CD14-positive monocyte (primary cell): ENCODE measurements around the gene ACSS1. TPM values are rescaled to one million over a fixed set of nuclear protein-coding genes. Genes with fewer than 3 reads are reported as not detected.

Source experiments
- DNase-seq, 3 donors: peaks; one replicate each; pipeline ENCODE4 v3.0.0-alpha.2; 2011 to 2022
- H2AFZ ChIP-seq: 2 replicates; pipeline ENCODE4 v1.6.0; 2012; ENCODE audit warnings: mild to moderate bottlenecking, low read depth, low read length, inconsistent platforms; ENCODE audit not compliant: insufficient read depth, poor library complexity, severe bottlenecking
- H3K27ac ChIP-seq, 2 donors: 1 replicate in 1 of 2; 2 replicates in 1 of 2; pipeline ENCODE4 v1.5.1; 2012 to 2013; ENCODE audit warnings: low read length in 2 of 2, control low read depth in 1 of 2, inconsistent platforms in 1 of 2, low read depth in 1 of 2, mild to moderate bottlenecking in 1 of 2
- H3K27me3 ChIP-seq, 2 donors: one replicate each; pipeline versions ENCODE4 v1.6.0 to v1.6.1; 2011 to 2013; ENCODE audit warnings: low read length in 2 of 2; ENCODE audit not compliant: control insufficient read depth in 2 of 2, insufficient read depth in 2 of 2
- H3K36me3 ChIP-seq, 2 donors: replicated peaks in 1 of 2; 1 replicate in 1 of 2; 2 replicates in 1 of 2; pipeline versions ENCODE4 v1.5.1 to v1.6.1; 2012 to 2013; ENCODE audit warnings: low read length in 2 of 2, control low read depth in 1 of 2, inconsistent platforms in 1 of 2, mild to moderate bottlenecking in 1 of 2; ENCODE audit not compliant: insufficient read depth in 2 of 2, control insufficient read depth in 1 of 2
- H3K4me1 ChIP-seq, 2 donors: 1 replicate in 1 of 2; 2 replicates in 1 of 2; pipeline versions ENCODE4 v1.5.1 to v1.6.1; 2012 to 2013; ENCODE audit warnings: low read length in 2 of 2, control low read depth in 1 of 2, inconsistent platforms in 1 of 2, mild to moderate bottlenecking in 1 of 2, moderate library complexity in 1 of 2; ENCODE audit not compliant: insufficient read depth in 2 of 2, control insufficient read depth in 1 of 2
- H3K4me2 ChIP-seq: replicated peaks from 2 replicates; pipeline ENCODE3; 2012; ENCODE audit warnings: low read length, moderate library complexity, mild to moderate bottlenecking; ENCODE audit not compliant: poor library complexity, severe bottlenecking; ENCODE audit errors: extremely low read depth
- H3K4me3 ChIP-seq, 3 experiments: fragments of 200-600 bp in 1 of 3; sonication (generic) in 1 of 3; replicated peaks in 1 of 3; 1 replicate in 2 of 3; 2 replicates in 1 of 3; pipeline ENCODE4 v1.5.1; 2011 to 2013; ENCODE audit warnings: low read length in 3 of 3, mild to moderate bottlenecking in 3 of 3, control low read depth in 2 of 3, low read depth in 2 of 3, inconsistent platforms in 1 of 3, moderate library complexity in 1 of 3
- H3K79me2 ChIP-seq: 2 replicates; pipeline ENCODE4 v1.6.0; 2012; ENCODE audit warnings: mild to moderate bottlenecking, control low read depth, inconsistent platforms, low read length, moderate library complexity; ENCODE audit not compliant: insufficient read depth
- H3K9ac ChIP-seq: 2 replicates; pipeline ENCODE4 v1.6.0; 2017; ENCODE audit warnings: low read length, mild to moderate bottlenecking; ENCODE audit not compliant: insufficient read depth, poor library complexity, severe bottlenecking
- H3K9me3 ChIP-seq, 2 donors: replicated peaks in 1 of 2; 1 replicate in 1 of 2; 2 replicates in 1 of 2; pipeline versions ENCODE4 v1.5.1 to v1.6.1; 2012 to 2013; ENCODE audit warnings: low read length in 2 of 2, control low read depth in 1 of 2; ENCODE audit not compliant: control insufficient read depth in 1 of 2, insufficient read depth in 1 of 2
- H4K20me1 ChIP-seq: 2 replicates; pipeline ENCODE4 v1.6.0; 2012; ENCODE audit warnings: mild to moderate bottlenecking, low read length, control low read depth, moderate library complexity; ENCODE audit not compliant: insufficient read depth
- H3K27ac Mint-ChIP-seq, 7 donors: one replicate each; pipeline ENCODE4 v1.8.0; 2020; ENCODE audit warnings: mild to moderate bottlenecking in 7 of 7, mixed read lengths in 7 of 7, moderate library complexity in 6 of 7, inconsistent platforms in 2 of 7
- H3K27me3 Mint-ChIP-seq, 3 donors: one replicate each; pipeline ENCODE4 v1.8.0; 2021 to 2022; ENCODE audit warnings: low read depth in 3 of 3, mild to moderate bottlenecking in 3 of 3, mixed read lengths in 3 of 3, moderate library complexity in 3 of 3, inconsistent platforms in 1 of 3
- H3K36me3 Mint-ChIP-seq, 2 donors: one replicate each; pipeline ENCODE4 v1.8.0; 2020; ENCODE audit warnings: mixed read lengths in 2 of 2, inconsistent platforms in 1 of 2, mild to moderate bottlenecking in 1 of 2
- H3K4me1 Mint-ChIP-seq: one replicate; pipeline ENCODE4 v1.8.0; 2020; ENCODE audit warnings: mild to moderate bottlenecking, mixed read lengths
- H3K4me3 Mint-ChIP-seq, 2 donors: one replicate each; pipeline ENCODE4 v1.8.0; 2020; ENCODE audit warnings: mild to moderate bottlenecking in 2 of 2, mixed read lengths in 2 of 2, moderate library complexity in 1 of 2
- H3K9me3 Mint-ChIP-seq, 7 donors: one replicate each; pipeline ENCODE4 v1.8.0; 2020 to 2022; ENCODE audit warnings: mixed read lengths in 7 of 7, mild to moderate bottlenecking in 6 of 7, moderate library complexity in 6 of 7, inconsistent platforms in 2 of 7
- WGBS: methylation state at CpG from one replicate; pipeline ENCODE4 v1.1.5; 2013; ENCODE audit warnings: missing lambda C conversion rate; ENCODE audit not compliant: insufficient coverage; 5-methylcytosine and 5-hydroxymethylcytosine counted together
- intact Hi-C, 2 donors: fragments of 100-400 bp; cut with micrococcal nuclease; formaldehyde crosslinking; loops; one replicate each; pipeline versions ENCODE4 v1.15.0 to v1.15.1; 2023
- polyA plus RNA-seq, 3 donors: library from polyadenylated mRNA; depleted of rRNA in 1 of 3; unstranded in 2 of 3; stranded (reverse) in 1 of 3; fragments of 300-500 nt in 2 of 3; fragments of >200 nt in 1 of 3; fragmentation: Illumina TruSeq in 2 of 3; gene quantifications; 1 replicate in 2 of 3; 2 replicates in 1 of 3; pipeline ENCODE4 v1.2.3, GENCODE V29; 2012 to 2021
- TF ChIP-seq, protein P1 (sequence below): fragments of 200-600 bp; IDR thresholded peaks from one replicate; pipeline ENCODE4 v1.8.0; 2022; ENCODE audit warnings: antibody characterized with exemption, mild to moderate bottlenecking

Gene ACSS1
- polyA plus RNA-seq, 3 donors = 26.6 to 32.0 (median 27.6) TPM

DNA sequence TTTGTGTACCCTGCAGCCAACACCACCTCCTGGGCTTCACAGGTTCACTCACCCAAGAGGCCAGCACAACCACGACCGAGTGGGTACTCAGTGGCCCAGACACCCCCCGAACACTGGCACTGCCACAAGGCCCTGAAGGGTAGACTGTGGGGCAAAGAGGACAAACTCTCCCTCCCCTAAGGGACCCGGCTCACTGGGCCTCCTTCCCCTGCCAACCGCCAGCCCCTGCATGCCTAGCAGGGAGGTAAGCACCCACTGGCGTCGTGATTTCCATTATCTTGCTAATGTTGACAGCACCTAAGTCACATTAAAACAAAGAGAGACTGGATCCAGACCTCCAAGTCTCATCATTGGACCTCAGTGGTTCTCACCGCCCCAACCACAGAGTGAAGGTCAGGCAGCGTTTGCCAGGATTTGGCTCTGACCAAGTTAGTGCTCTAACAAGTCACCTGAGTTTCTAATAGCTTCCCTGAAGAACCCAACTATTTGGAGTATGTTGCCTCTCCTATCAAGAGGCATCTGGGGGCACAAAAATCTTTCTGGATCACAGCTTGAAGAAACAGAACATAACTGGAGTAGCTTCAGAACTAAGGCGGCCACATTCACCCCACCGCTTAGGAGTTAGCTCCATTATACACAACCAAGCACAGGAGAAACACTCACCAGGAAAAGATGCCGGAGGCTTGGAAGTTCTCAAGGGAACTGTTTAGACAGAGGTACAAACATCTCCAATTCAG is 51.3 kb downstream of the ACSS1 start:
- Mint-ChIP-seq H3K27me3 (no peaks in the 10 kb centered on the region), H3K36me3 (peaks cover 71 to 73% of the 10 kb centered on the region in 2 donors), H3K9me3 (peaks cover 0 to 3% (median 0%) of the 10 kb centered on the region in 7 donors), H3K4me3 (no peak overlapping the region), H3K27ac (no peak overlapping the region), H3K4me1 (no peaks in the 10 kb centered on the region)
- Histone ChIP-seq H3K4me3 (no peak overlapping the region), H4K20me1 (no peaks in the 10 kb centered on the region), H2AFZ (no peak overlapping the region), H3K27me3 (no peaks in the 10 kb centered on the region), H3K9ac (no peak overlapping the region), H3K4me2 (no peak overlapping the region), H3K36me3 (peaks cover 58 to 70% of the 10 kb centered on the region in 2 donors), H3K4me1 (no peaks in the 10 kb centered on the region), H3K27ac (no peak overlapping the region), H3K9me3 (no peaks in the 10 kb centered on the region), H3K79me2 (no peaks in the 10 kb centered on the region)
- DNase-seq = no peak
- WGBS = 95% methylated on average over 9 of the region's 12 CpGs
- intact Hi-C loops = no loop called here
- TF ChIP-seq, protein P1, sequence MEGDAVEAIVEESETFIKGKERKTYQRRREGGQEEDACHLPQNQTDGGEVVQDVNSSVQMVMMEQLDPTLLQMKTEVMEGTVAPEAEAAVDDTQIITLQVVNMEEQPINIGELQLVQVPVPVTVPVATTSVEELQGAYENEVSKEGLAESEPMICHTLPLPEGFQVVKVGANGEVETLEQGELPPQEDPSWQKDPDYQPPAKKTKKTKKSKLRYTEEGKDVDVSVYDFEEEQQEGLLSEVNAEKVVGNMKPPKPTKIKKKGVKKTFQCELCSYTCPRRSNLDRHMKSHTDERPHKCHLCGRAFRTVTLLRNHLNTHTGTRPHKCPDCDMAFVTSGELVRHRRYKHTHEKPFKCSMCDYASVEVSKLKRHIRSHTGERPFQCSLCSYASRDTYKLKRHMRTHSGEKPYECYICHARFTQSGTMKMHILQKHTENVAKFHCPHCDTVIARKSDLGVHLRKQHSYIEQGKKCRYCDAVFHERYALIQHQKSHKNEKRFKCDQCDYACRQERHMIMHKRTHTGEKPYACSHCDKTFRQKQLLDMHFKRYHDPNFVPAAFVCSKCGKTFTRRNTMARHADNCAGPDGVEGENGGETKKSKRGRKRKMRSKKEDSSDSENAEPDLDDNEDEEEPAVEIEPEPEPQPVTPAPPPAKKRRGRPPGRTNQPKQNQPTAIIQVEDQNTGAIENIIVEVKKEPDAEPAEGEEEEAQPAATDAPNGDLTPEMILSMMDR = no peak

DNA sequence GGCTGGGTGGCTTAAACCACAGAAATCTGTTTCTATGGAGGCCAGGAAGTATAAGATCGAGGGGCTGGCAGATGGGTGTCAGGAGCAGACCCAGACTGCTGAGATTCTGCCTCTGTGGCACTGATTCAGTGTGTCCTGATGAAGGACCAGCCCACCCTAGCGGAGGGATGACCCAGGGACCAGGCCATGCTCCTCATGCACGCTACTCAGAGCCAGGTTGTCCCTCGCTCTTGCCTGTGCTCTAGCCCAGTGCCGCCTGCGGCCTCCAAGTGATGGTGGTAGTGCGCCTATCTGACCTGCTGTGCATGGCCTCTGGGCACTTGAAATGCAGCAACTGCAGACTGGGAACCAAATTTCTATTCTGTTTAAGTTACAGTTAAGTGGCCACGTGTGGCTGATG is 52.3 kb downstream of the ACSS1 start:
- no peaks in the 10 kb centered on the region for H3K9me3 ChIP-seq
- Mint-ChIP-seq H3K36me3 (peaks cover 61 to 64% of the 10 kb centered on the region in 2 donors), H3K27me3 (no peaks in the 10 kb centered on the region), H3K9me3 (peaks cover 0 to 3% (median 0%) of the 10 kb centered on the region in 7 donors), H3K27ac (peak overlapping the region in 1 of 7 donors; percentile 72), H3K4me3 (no peak overlapping the region), H3K4me1 (no peaks in the 10 kb centered on the region)
- H4K20me1 ChIP-seq = no peaks in the 10 kb centered on the region
- DNase-seq = no peak
- no peak overlapping the region for H3K9ac ChIP-seq
- TF ChIP-seq, protein P1 = no peak
- H2AFZ ChIP-seq = no peak overlapping the region
- no peak overlapping the region for H3K4me3 ChIP-seq
- H3K4me1 ChIP-seq = no peaks in the 10 kb centered on the region
- no peak overlapping the region for H3K4me2 ChIP-seq
- peaks cover 49 to 61% of the 10 kb centered on the region in 2 donors for H3K36me3 ChIP-seq
- no peaks in the 10 kb centered on the region for H3K27me3 ChIP-seq
- H3K27ac ChIP-seq = no peak overlapping the region
- intact Hi-C loops = no loop called here
- 97% methylated on average over 8 of the region's 8 CpGs for WGBS
- no peaks in the 10 kb centered on the region for H3K79me2 ChIP-seq
